ENCODE data around the gene NTPCR. TPM values are rescaled to one million over a fixed set of nuclear protein-coding genes. Genes with fewer than 3 reads are reported as not detected.
A peak's percentile ranks its signal among the peaks of the same experiment; 100 is the strongest.
"Not testable (repeated sequence)": the region's sequence is repeated elsewhere in the genome, so short reads cannot be mapped to it uniquely, and the experiment has no call there.

Gene NTPCR
- total RNA-seq, 1 donor from 2014 or later: 9.4 TPM

GRCh38 chr1:232984577-232985425 is 34.4 kb downstream of the NTPCR start:
- DNase-seq (ENCODE audit: low read depth in 2 of 2): no peak

- DNase-seq (ENCODE audit: low read depth in 2 of 2): no peak
Measured at GRCh38 chr1:232985882-232986526, 35.6 kb downstream of the NTPCR start.

- DNase-seq (ENCODE audit: low read depth in 2 of 2): no peak
Measured at GRCh38 chr1:232986527-232986922, 36.1 kb downstream of the NTPCR start.

- DNase-seq (ENCODE audit: low read depth in 2 of 2): no peak
Measured at GRCh38 chr1:232987046-232987773, 36.8 kb downstream of the NTPCR start.

- DNase-seq (ENCODE audit: low read depth in 2 of 2): no peak
Measured at GRCh38 chr1:232987774-232988140, 37.3 kb downstream of the NTPCR start.

- DNase-seq (ENCODE audit: low read depth in 2 of 2): no peak
Measured at GRCh38 chr1:232988572-232989040, 38.2 kb downstream of the NTPCR start.

GRCh38 chr1:232990176-232991128 is 40.0 kb downstream of the NTPCR start:
- no peak for DNase-seq (ENCODE audit: low read depth in 2 of 2)

- DNase-seq (ENCODE audit: low read depth in 2 of 2): no peak
Measured at GRCh38 chr1:232991238-232991637, 40.8 kb downstream of the NTPCR start.

- DNase-seq (ENCODE audit: low read depth in 2 of 2): no peak
Measured at GRCh38 chr1:232992227-232992626, 41.8 kb downstream of the NTPCR start.

GRCh38 chr1:232993555-232993954 is 43.1 kb downstream of the NTPCR start:
- DNase-seq (ENCODE audit: low read depth in 2 of 2): no peak

GRCh38 chr1:232995189-232995588 is 44.8 kb downstream of the NTPCR start:
- no peak for DNase-seq (ENCODE audit: low read depth in 2 of 2)

GRCh38 chr1:232996143-232996542 is 45.7 kb downstream of the NTPCR start:
- no peak for DNase-seq (ENCODE audit: low read depth in 2 of 2)

- DNase-seq (ENCODE audit: low read depth in 2 of 2): no peak
Measured at GRCh38 chr1:232998138-232998537, 47.7 kb downstream of the NTPCR start.

GRCh38 chr1:232998646-232999045 is 48.2 kb downstream of the NTPCR start:
- DNase-seq (ENCODE audit: low read depth in 2 of 2): no peak

- DNase-seq (ENCODE audit: low read depth in 2 of 2): no peak
Measured at GRCh38 chr1:232999956-233000625, 49.7 kb downstream of the NTPCR start.

GRCh38 chr1:233003638-233004037 is 53.2 kb downstream of the NTPCR start:
- not testable (repeated sequence) for DNase-seq (ENCODE audit: low read depth in 2 of 2)

- no peak for DNase-seq (ENCODE audit: low read depth in 2 of 2)
Measured at GRCh38 chr1:233004451-233004850, 54.0 kb downstream of the NTPCR start.

GRCh38 chr1:233005156-233005555 is 54.7 kb downstream of the NTPCR start:
- DNase-seq (ENCODE audit: low read depth in 2 of 2): no peak

- peak in 1 of 2 donors; percentile 32 for DNase-seq (ENCODE audit: low read depth in 2 of 2)
Measured at GRCh38 chr1:233005703-233006102, 55.3 kb downstream of the NTPCR start.

- DNase-seq (ENCODE audit: low read depth in 2 of 2): no peak
Measured at GRCh38 chr1:233006108-233006507, 55.7 kb downstream of the NTPCR start.

Measured in dermis microvascular lymphatic vessel endothelial cell (primary cell).